BE2C (cell line): ENCODE results near the gene ERGIC2.
"Not testable (repeated sequence)": the region's sequence is repeated elsewhere in the genome, so short reads cannot be mapped to it uniquely, and the experiment has no call there.

Experiments used
- DNase-seq: peaks from one replicate; pipeline ENCODE4 v3.0.0-alpha.2; 2020
- H3K27me3 ChIP-seq: fragments of 250-450 bp; sonication (Bioruptor Pico); 2 replicates; pipeline ENCODE4 v1.5.1; 2020; ENCODE audit warnings: mild to moderate bottlenecking
- H3K36me3 ChIP-seq: fragments of 250-450 bp; sonication (Bioruptor Pico); 2 replicates; pipeline ENCODE4 v1.5.1; 2020; ENCODE audit warnings: mild to moderate bottlenecking
- H3K4me1 ChIP-seq: fragments of 250-450 bp; sonication (Bioruptor Pico); 2 replicates; pipeline ENCODE4 v1.5.1; 2020
- H3K4me3 ChIP-seq: 2 replicates; pipeline ENCODE4 v1.5.1; 2011; ENCODE audit warnings: low read depth, low read length
- H3K9me3 ChIP-seq: fragments of 250-450 bp; sonication (Bioruptor Pico); 2 replicates; pipeline ENCODE4 v1.5.1; 2020
- CTCF ChIP-seq: IDR thresholded peaks from 2 replicates; pipeline ENCODE4 v1.5.1; 2012; ENCODE audit warnings: mild to moderate bottlenecking, low read depth, low read length

ERGIC2 gene

GRCh38 chr12:29389295-29389919, 8.4 kb upstream of the ERGIC2 start:
- no peak overlapping the region for H3K4me3 ChIP-seq

GRCh38 chr12:29386084-29386680, 5.2 kb upstream of the ERGIC2 start:
- not testable (repeated sequence) for H3K9me3 ChIP-seq, H3K4me1 ChIP-seq, H3K4me3 ChIP-seq, H3K36me3 ChIP-seq, H3K27me3 ChIP-seq, DNase-seq

More at GRCh38 chr12:29389295-29389919, 8.4 kb upstream of the ERGIC2 start:
- TF ChIP-seq CTCF, result no peak
- Histone ChIP-seq H3K36me3 (no peaks in the 10 kb centered on the region), H3K27me3 (no peaks in the 10 kb centered on the region), H3K9me3 (no peaks in the 10 kb centered on the region), H3K4me1 (no peaks in the 10 kb centered on the region)
- no peak for DNase-seq

GRCh38 chr12:29385194-29385593, 4.2 kb upstream of the ERGIC2 start:
- H3K27me3 ChIP-seq, H3K9me3 ChIP-seq, DNase-seq, H3K4me1 ChIP-seq, H3K36me3 ChIP-seq, H3K4me3 ChIP-seq: not testable (repeated sequence)

- Histone ChIP-seq H3K27me3 (no peaks in the 10 kb centered on the region), H3K36me3 (peaks cover 6% of the 10 kb centered on the region; the same call in 1 of the 2 replicates), H3K9me3 (no peaks in the 10 kb centered on the region), H3K4me3 (no peak overlapping the region), H3K4me1 (no peaks in the 10 kb centered on the region)
- DNase-seq, result no peak
- no peak for TF ChIP-seq CTCF
These were observed 1.3 kb upstream of the ERGIC2 start for GRCh38 chr12:29382251-29382650.

GRCh38 chr12:29376118-29376517, 4.9 kb downstream of the ERGIC2 start:
- H3K27me3 ChIP-seq, result no peaks in the 10 kb centered on the region
- DNase-seq, result no peak
- no peaks in the 10 kb centered on the region for H3K4me1 ChIP-seq
- H3K4me3 ChIP-seq, result no peak overlapping the region
- no peak for TF ChIP-seq CTCF
- peaks cover 9% of the 10 kb centered on the region; the same call in 1 of the 2 replicates for H3K36me3 ChIP-seq
- H3K9me3 ChIP-seq, result no peaks in the 10 kb centered on the region

GRCh38 chr12:29374913-29375312, 6.1 kb downstream of the ERGIC2 start:
- TF ChIP-seq CTCF, result no peak
- Histone ChIP-seq H3K27me3 (no peaks in the 10 kb centered on the region), H3K4me1 (no peaks in the 10 kb centered on the region), H3K36me3 (peaks cover 17% of the 10 kb centered on the region), H3K4me3 (no peak overlapping the region), H3K9me3 (no peaks in the 10 kb centered on the region)
- no peak for DNase-seq

- H3K4me1 ChIP-seq, result no peaks in the 10 kb centered on the region
- H3K36me3 ChIP-seq, result peaks cover 21% of the 10 kb centered on the region
- no peaks in the 10 kb centered on the region for H3K27me3 ChIP-seq
- H3K4me3 ChIP-seq, result no peak overlapping the region
- no peak for DNase-seq
- H3K9me3 ChIP-seq, result no peaks in the 10 kb centered on the region
- TF ChIP-seq CTCF, result no peak
These were observed 7.0 kb downstream of the ERGIC2 start for GRCh38 chr12:29374012-29374411.
